HCT116 (cell line): Measurements from ENCODE around the gene LFNG. TPM values are rescaled to one million over a fixed set of nuclear protein-coding genes. Genes with fewer than 3 reads are reported as not detected.

ENCODE experiments used
- ATAC-seq: fragments of 200-7000 bp; cut with Tn5 transposase; 2 replicates; pipeline ENCODE4 v1.9.1; 2020; ENCODE audit warnings: mild to moderate bottlenecking, moderate library complexity
- BruUV-seq: library from RNA; stranded (reverse); fragments of 400-500 nt; replicated peaks from 2 replicates; lab custom pipeline; 2021; lab: Mats Ljungman, UMichigan
- CTCF ChIA-PET: fragments of 300-600 bp; sonication (Branson Sonifier 250); formaldehyde crosslinking; loops from one replicate; lab custom pipeline; 2021; ENCODE audit warnings: antibody characterized with exemption; lab: Charles Lee
- POLR2A ChIA-PET: fragments of 300-600, 350-600 bp; sonication (Branson Sonifier 250); formaldehyde crosslinking; loops from one replicate; lab custom pipeline; 2021; ENCODE audit warnings: antibody characterized with exemption; lab: Charles Lee
- RAD21 ChIA-PET, 2 experiments: fragments of 300-600 bp; sonication (Branson Sonifier 250); formaldehyde crosslinking; loops; one replicate each; lab custom pipeline; 2023; ENCODE audit warnings: low total read pairs in 2 of 2; ENCODE audit not compliant: uncharacterized antibody in 2 of 2, unreplicated experiment in 2 of 2, low non-redundant PET in 1 of 2; lab: Charles Lee
- DNase-seq: peaks from one replicate; pipeline ENCODE4 v3.0.0-alpha.2; 2010; ENCODE audit warnings: low read depth, low spot score
- H2AFZ ChIP-seq: fragments of 200-600 bp; shearing (Covaris generic), sonication (generic); 2 replicates; pipeline ENCODE4 v1.6.1; 2017; ENCODE audit warnings: low read depth, mixed run types, mixed read lengths, antibody characterized with exemption, low read length; ENCODE audit not compliant: poor library complexity, severe bottlenecking
- H3K27ac ChIP-seq: 2 replicates; pipeline ENCODE4 v1.5.1; 2012; ENCODE audit warnings: low read depth, low read length
- H3K27me3 ChIP-seq: fragments of 200-600 bp; sonication (generic); 2 replicates; pipeline ENCODE4 v1.6.1; 2016; ENCODE audit warnings: mixed run types, low read length, mixed read lengths; ENCODE audit not compliant: insufficient read depth
- H3K36me3 ChIP-seq, 2 experiments: fragments of 200-500 bp in 1 of 2; fragments of 200-600 bp in 1 of 2; sonication (Bioruptor generic) in 1 of 2; sonication (generic) in 1 of 2; 2 replicates each; pipeline versions ENCODE4 v1.5.1 to v1.6.1; 2014 to 2016; ENCODE audit warnings: low read length in 2 of 2, inconsistent platforms in 1 of 2, mixed read lengths in 1 of 2, mixed run types in 1 of 2; ENCODE audit not compliant: insufficient read depth in 2 of 2, control insufficient read depth in 1 of 2
- H3K4me1 ChIP-seq, 2 experiments: fragments of 200-600 bp in 1 of 2; sonication (generic) in 1 of 2; 2 replicates each; pipeline versions ENCODE4 v1.5.1 to v1.6.1; 2012 to 2017; ENCODE audit warnings: low read length in 2 of 2, inconsistent platforms in 1 of 2, mild to moderate bottlenecking in 1 of 2, mixed read lengths in 1 of 2, mixed run types in 1 of 2, moderate library complexity in 1 of 2; ENCODE audit not compliant: insufficient read depth in 2 of 2, control insufficient read depth in 1 of 2
- H3K4me2 ChIP-seq: fragments of 200-600 bp; sonication (generic); 2 replicates; pipeline ENCODE4 v1.6.1; 2017; ENCODE audit warnings: mixed run types, low read length, mixed read lengths
- H3K4me3 ChIP-seq, 2 experiments: fragments of 200-600 bp in 1 of 2; sonication (generic) in 1 of 2; replicated peaks in 1 of 2; 2 replicates each; pipeline ENCODE4 v1.5.1; 2011 to 2016; ENCODE audit warnings: low read length in 2 of 2, control low read depth in 1 of 2, low read depth in 1 of 2, mild to moderate bottlenecking in 1 of 2, mixed read lengths in 1 of 2, mixed run types in 1 of 2
- H3K79me2 ChIP-seq: fragments of 200-600 bp; sonication (generic); 2 replicates; pipeline ENCODE4 v1.6.1; 2017; ENCODE audit warnings: mild to moderate bottlenecking, mixed run types, low read length, moderate library complexity, mixed read lengths; ENCODE audit not compliant: insufficient read depth
- H3K9ac ChIP-seq: fragments of 200-600 bp; sonication (generic); 2 replicates; pipeline ENCODE4 v1.6.1; 2016; ENCODE audit warnings: low read length, mixed read lengths
- H3K9me2 ChIP-seq: fragments of 200-600 bp; sonication (generic), shearing (Covaris generic); 2 replicates; pipeline ENCODE4 v1.6.1; 2017; ENCODE audit warnings: mixed run types, mild to moderate bottlenecking, moderate library complexity; ENCODE audit not compliant: insufficient read depth
- H3K9me3 ChIP-seq, 2 experiments: fragments of 200-500 bp in 1 of 2; fragments of 200-600 bp in 1 of 2; sonication (Bioruptor generic) in 1 of 2; sonication (generic) in 1 of 2; 2 replicates each; pipeline ENCODE4 v1.6.1; 2014 to 2017; ENCODE audit warnings: low read length in 2 of 2, mixed read lengths in 2 of 2, inconsistent platforms in 1 of 2, low read depth in 1 of 2, mild to moderate bottlenecking in 1 of 2, mixed run types in 1 of 2, moderate library complexity in 1 of 2; ENCODE audit not compliant: control insufficient read depth in 1 of 2, insufficient read depth in 1 of 2
- H4K20me1 ChIP-seq: fragments of 200-600 bp; sonication (generic), shearing (Covaris generic); 2 replicates; pipeline ENCODE4 v1.6.1; 2017; ENCODE audit warnings: mixed run types, mild to moderate bottlenecking, moderate library complexity; ENCODE audit not compliant: insufficient read depth
- CBX3 ChIP-seq: IDR thresholded peaks from 2 replicates; pipeline ENCODE4 v1.6.1; 2012; ENCODE audit warnings: low read depth
- CEBPB ChIP-seq: IDR thresholded peaks from 2 replicates; pipeline ENCODE4 v1.6.1; 2012; ENCODE audit warnings: low read depth
- ELF1 ChIP-seq: IDR thresholded peaks from 2 replicates; pipeline ENCODE4 v1.6.1; 2012; ENCODE audit warnings: low read depth, borderline replicate concordance
- RAD21 ChIP-seq: IDR thresholded peaks from 2 replicates; pipeline ENCODE4 v1.6.1; 2012; ENCODE audit warnings: low read depth, mild to moderate bottlenecking
- YY1 ChIP-seq: IDR thresholded peaks from 2 replicates; pipeline ENCODE4 v1.6.1; 2011; ENCODE audit warnings: low read length, low read depth, moderate library complexity, mild to moderate bottlenecking; ENCODE audit not compliant: insufficient replicate concordance; ENCODE audit errors: extremely low read depth
- intact Hi-C: fragments of 100-400 bp; cut with micrococcal nuclease; formaldehyde crosslinking; loops from 2 replicates; pipeline ENCODE4 v1.10.0; 2022
- total RNA-seq: library from RNA; stranded (reverse); gene quantifications from one replicate; pipeline ENCODE4 v1.2.1, GENCODE V29; 2021; ENCODE audit not compliant: unreplicated experiment
- TF ChIP-seq, protein P1 (sequence below): IDR thresholded peaks from 2 replicates; pipeline ENCODE4 v1.6.1; 2012
- TF ChIP-seq, protein P2 (sequence below): IDR thresholded peaks from 2 replicates; pipeline ENCODE4 v1.6.1; 2011; ENCODE audit warnings: mild to moderate bottlenecking, low read length, moderate library complexity; ENCODE audit not compliant: insufficient replicate concordance; ENCODE audit errors: extremely low read depth

LFNG gene
- total RNA-seq, 1 experiment from 2014 or later = 14.3 TPM

DNA sequence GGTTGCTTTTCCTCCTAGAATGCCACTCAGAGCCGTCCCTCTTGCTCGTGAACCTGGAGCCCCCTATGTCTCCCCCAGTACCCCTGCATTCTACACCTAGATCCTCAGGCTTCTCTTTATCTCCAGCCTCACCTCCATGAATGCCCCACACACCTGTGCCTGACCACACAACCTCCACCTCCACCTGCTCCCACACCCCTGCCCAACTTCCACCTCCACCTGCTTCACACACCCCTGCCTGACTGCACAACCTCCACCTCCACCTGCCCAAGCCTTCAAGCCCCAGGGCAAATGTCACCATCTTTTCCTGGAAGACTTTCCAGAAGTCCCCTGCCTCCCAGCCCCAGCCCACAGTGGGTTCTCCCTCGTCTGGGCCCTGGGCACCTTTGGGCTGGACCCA, 6.9 kb upstream of the LFNG start:
- ChIA-PET POLR2A (no interaction called here), RAD21 (no interaction called here), CTCF (no interaction called here)
- no peaks in the 10 kb centered on the region for H4K20me1 ChIP-seq
- H3K27me3 ChIP-seq = no peaks in the 10 kb centered on the region
- no peaks in the 10 kb centered on the region for H3K9me2 ChIP-seq
- no peaks in the 10 kb centered on the region for H3K79me2 ChIP-seq
- TF ChIP-seq ELF1 = no peak
- TF ChIP-seq, protein P1, sequence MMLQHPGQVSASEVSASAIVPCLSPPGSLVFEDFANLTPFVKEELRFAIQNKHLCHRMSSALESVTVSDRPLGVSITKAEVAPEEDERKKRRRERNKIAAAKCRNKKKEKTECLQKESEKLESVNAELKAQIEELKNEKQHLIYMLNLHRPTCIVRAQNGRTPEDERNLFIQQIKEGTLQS = no peak
- TF ChIP-seq YY1 = no peak
- no peak for TF ChIP-seq RAD21
- TF ChIP-seq, protein P2, sequence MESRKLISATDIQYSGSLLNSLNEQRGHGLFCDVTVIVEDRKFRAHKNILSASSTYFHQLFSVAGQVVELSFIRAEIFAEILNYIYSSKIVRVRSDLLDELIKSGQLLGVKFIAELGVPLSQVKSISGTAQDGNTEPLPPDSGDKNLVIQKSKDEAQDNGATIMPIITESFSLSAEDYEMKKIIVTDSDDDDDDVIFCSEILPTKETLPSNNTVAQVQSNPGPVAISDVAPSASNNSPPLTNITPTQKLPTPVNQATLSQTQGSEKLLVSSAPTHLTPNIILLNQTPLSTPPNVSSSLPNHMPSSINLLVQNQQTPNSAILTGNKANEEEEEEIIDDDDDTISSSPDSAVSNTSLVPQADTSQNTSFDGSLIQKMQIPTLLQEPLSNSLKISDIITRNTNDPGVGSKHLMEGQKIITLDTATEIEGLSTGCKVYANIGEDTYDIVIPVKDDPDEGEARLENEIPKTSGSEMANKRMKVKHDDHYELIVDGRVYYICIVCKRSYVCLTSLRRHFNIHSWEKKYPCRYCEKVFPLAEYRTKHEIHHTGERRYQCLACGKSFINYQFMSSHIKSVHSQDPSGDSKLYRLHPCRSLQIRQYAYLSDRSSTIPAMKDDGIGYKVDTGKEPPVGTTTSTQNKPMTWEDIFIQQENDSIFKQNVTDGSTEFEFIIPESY = no peak
- H3K9me3 ChIP-seq = no peaks in the 10 kb centered on the region
- no TSS peak for BruUV-seq
- intact Hi-C loops = no loop called here
- no peak overlapping the region for H3K4me2 ChIP-seq
- DNase-seq = no peak
- no peak overlapping the region for H3K4me3 ChIP-seq
- H3K4me1 ChIP-seq = peaks cover 4 to 10% of the 10 kb centered on the region in 2 experiments; a peak in 2 of 4 replicates
- no peak overlapping the region for H2AFZ ChIP-seq
- no peak overlapping the region for H3K27ac ChIP-seq
- no peak for ATAC-seq
- H3K9ac ChIP-seq = no peak overlapping the region
- H3K36me3 ChIP-seq = no peaks in the 10 kb centered on the region

DNA sequence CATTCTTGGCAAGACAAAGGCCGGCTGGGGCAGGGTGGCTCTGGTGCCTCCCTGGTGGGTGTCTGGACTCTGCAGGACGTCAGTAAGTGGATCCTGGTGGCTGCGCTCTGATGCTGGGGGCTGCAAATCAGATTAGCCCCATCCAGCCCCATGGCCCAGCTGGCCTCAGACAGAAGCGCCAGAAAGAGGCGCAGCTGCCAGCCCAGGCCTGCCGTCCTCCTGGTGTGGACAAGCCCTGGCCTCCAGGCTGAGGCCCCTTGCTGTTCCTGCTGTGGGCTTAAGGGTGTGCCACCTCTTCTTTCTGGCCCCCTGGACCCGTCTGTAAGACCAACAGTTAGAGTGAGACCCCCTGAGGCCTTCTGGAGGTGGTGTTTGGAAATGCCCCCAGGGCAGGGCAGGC, 5.9 kb upstream of the LFNG start:
- Histone ChIP-seq H4K20me1 (no peaks in the 10 kb centered on the region), H3K27ac (no peak overlapping the region), H3K4me2 (no peak overlapping the region), H2AFZ (no peak overlapping the region), H3K36me3 (no peaks in the 10 kb centered on the region), H3K4me1 (peaks cover 4 to 19% of the 10 kb centered on the region in 2 experiments; a peak in 2 of 4 replicates), H3K4me3 (no peak overlapping the region), H3K9me2 (no peaks in the 10 kb centered on the region), H3K9ac (no peak overlapping the region), H3K79me2 (no peaks in the 10 kb centered on the region), H3K9me3 (no peaks in the 10 kb centered on the region), H3K27me3 (no peaks in the 10 kb centered on the region)
- intact Hi-C loops = no loop called here
- ATAC-seq (no peak), DNase-seq (no peak)
- TF ChIP-seq CBX3 = no peak
- TF ChIP-seq CEBPB = no peak
- ChIA-PET POLR2A (no interaction called here), RAD21 (no interaction called here), CTCF (no interaction called here)
- no TSS peak for BruUV-seq
